ENCODE measurements around the gene MSANTD4. TPM values are rescaled to one million over a fixed set of nuclear protein-coding genes. Genes with fewer than 3 reads are reported as not detected.

The MSANTD4 gene
- total RNA-seq, 1 donor from 2014 or later = 18.8 TPM

GRCh38 chr11:105968021-105968697 lies 53.9 kb downstream of the MSANTD4 start:
- H3K9me3 ChIP-seq (replicated peaks) = no peaks in the 10 kb centered on the region
- intact Hi-C loops (cut with micrococcal nuclease) = no loop called here
- DNase-seq = no peak
- TF ChIP-seq CTCF (IDR thresholded peaks at IDR 0.05; ENCODE audit: borderline replicate concordance) = no peak
- H3K4me3 ChIP-seq = no peak overlapping the region
- H3K27me3 ChIP-seq (ENCODE audit: low read depth) = no peaks in the 10 kb centered on the region
- H3K27ac ChIP-seq (replicated peaks) = no peak overlapping the region
- H3K36me3 ChIP-seq = no peaks in the 10 kb centered on the region
- no peaks in the 10 kb centered on the region for H3K4me1 ChIP-seq

GRCh38 chr11:105960252-105961245 lies 61.5 kb downstream of the MSANTD4 start:
- H3K27ac ChIP-seq (replicated peaks) = no peak overlapping the region
- TF ChIP-seq CTCF (IDR thresholded peaks at IDR 0.05; ENCODE audit: borderline replicate concordance) = no peak
- H3K27me3 ChIP-seq (ENCODE audit: low read depth) = no peaks in the 10 kb centered on the region
- intact Hi-C loops (cut with micrococcal nuclease) = no loop called here
- H3K9me3 ChIP-seq (replicated peaks) = peaks cover 20% of the 10 kb centered on the region
- H3K4me3 ChIP-seq = no peak overlapping the region
- no peaks in the 10 kb centered on the region for H3K4me1 ChIP-seq
- no peaks in the 10 kb centered on the region for H3K36me3 ChIP-seq
- DNase-seq = no peak

Other genes starting within 250 kb of the MSANTD4 start
- 13.8 TPM for gene KBTBD3, start 55.1 kb upstream of the MSANTD4 start, total RNA-seq
- gene AASDHPPT, start 55.4 kb upstream of the MSANTD4 start, total RNA-seq = 31.1 TPM